Measurements from ENCODE around the gene PDCD1LG2.

Gene PDCD1LG2

GRCh38 chr9:5531101-5531882 is 21.0 kb downstream of the PDCD1LG2 start:
- no peak overlapping the region for H3K4me3 ChIP-seq (ENCODE audit: low read depth, low read length)
- TF ChIP-seq CTCF (IDR thresholded peaks at IDR 0.05; ENCODE audit: insufficient read depth, low read length, missing control alignments): no peak
- CTCF ChIA-PET: interaction anchor here (2.6 kb wide), 1 partner anchor 59 kb away, joined by 8 read pairs; no protein-coding TSS in a partner anchor
- no peak for DNase-seq (ENCODE audit: low read depth, low spot score)
- POLR2A ChIA-PET: interaction anchor here (0.5 to 1.1 kb wide), 2 partner anchors 20 to 81 kb away, joined by 3 read pairs; partner anchors contain the start of gene CD274

GRCh38 chr9:5532306-5532705 is 22.0 kb downstream of the PDCD1LG2 start:
- no peak for DNase-seq (ENCODE audit: low read depth, low spot score)
- ChIA-PET CTCF (no interaction called here), POLR2A (no interaction called here)
- H3K4me3 ChIP-seq (ENCODE audit: low read depth, low read length): no peak overlapping the region
- TF ChIP-seq CTCF (IDR thresholded peaks at IDR 0.05; ENCODE audit: insufficient read depth, low read length, missing control alignments): no peak

- DNase-seq (ENCODE audit: low read depth, low spot score): no peak
- ChIA-PET CTCF (no interaction called here), POLR2A (no interaction called here)
- no peak for TF ChIP-seq CTCF (IDR thresholded peaks at IDR 0.05; ENCODE audit: insufficient read depth, low read length, missing control alignments)
- H3K4me3 ChIP-seq (ENCODE audit: low read depth, low read length): no peak overlapping the region
These were observed 22.5 kb downstream of the PDCD1LG2 start for GRCh38 chr9:5532790-5533189.

- POLR2A ChIA-PET: interaction anchor here (0.7 kb wide), 1 partner anchor 17 kb away, joined by 3 read pairs; no protein-coding TSS in a partner anchor
- H3K4me3 ChIP-seq (ENCODE audit: low read depth, low read length): no peak overlapping the region
- CTCF ChIA-PET: no interaction called here
- DNase-seq (ENCODE audit: low read depth, low spot score): no peak
- no peak for TF ChIP-seq CTCF (IDR thresholded peaks at IDR 0.05; ENCODE audit: insufficient read depth, low read length, missing control alignments)
These were observed 26.4 kb downstream of the PDCD1LG2 start for GRCh38 chr9:5536684-5537083.

- no peak for TF ChIP-seq CTCF (IDR thresholded peaks at IDR 0.05; ENCODE audit: insufficient read depth, low read length, missing control alignments)
- no peak overlapping the region for H3K4me3 ChIP-seq (ENCODE audit: low read depth, low read length)
- no peak for DNase-seq (ENCODE audit: low read depth, low spot score)
- ChIA-PET CTCF (no interaction called here), POLR2A (no interaction called here)
These were observed 33.8 kb downstream of the PDCD1LG2 start for GRCh38 chr9:5543875-5544702.

All from AG04449 (cell line).